Right lobe of liver (tissue), 4 donors: Measurements from ENCODE around the gene PLXNA2.

Source experiments
- POLR2A ChIP-seq: fragments of 450-650 bp; IDR thresholded peaks from one replicate; pipeline ENCODE4 v1.6.1; 2017; ENCODE audit warnings: antibody characterized with exemption, mild to moderate bottlenecking
- TF ChIP-seq, protein P1 (sequence below), 4 donors: fragments of 200-600 bp in 3 of 4; fragments of 450-650 bp in 1 of 4; IDR thresholded peaks; one replicate each; pipeline versions ENCODE4 v1.5.1 to v1.8.0; 2016 to 2022; ENCODE audit warnings: antibody characterized with exemption in 4 of 4, mild to moderate bottlenecking in 2 of 4
- donor health status: DM: no; HTN: no; CAD: no.
- donor health status: DM: no; HTN: no; CAD: no.
- donor health status: DM: no; HTN: yes; CAD: no.

DNA sequence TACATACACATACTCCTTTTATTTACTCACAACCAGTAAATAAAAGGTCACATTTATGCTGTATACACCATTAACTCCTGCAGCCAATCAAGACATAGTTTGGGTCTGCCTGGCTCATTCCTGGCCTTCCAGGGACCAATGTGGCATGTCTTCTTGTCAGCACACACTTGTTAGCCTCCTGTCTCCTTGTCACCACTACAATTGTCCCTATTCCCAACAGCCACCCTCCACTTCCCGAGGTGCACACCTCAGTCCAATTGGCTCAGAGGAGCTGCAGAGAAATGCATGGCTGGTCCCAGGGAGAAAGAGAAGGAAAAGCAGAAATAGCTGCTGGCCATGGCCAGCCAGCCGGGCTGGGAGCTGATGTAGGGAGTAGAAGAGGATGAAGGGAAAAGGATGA, 116.9 kb downstream of the PLXNA2 start:
- TF ChIP-seq, protein P1, sequence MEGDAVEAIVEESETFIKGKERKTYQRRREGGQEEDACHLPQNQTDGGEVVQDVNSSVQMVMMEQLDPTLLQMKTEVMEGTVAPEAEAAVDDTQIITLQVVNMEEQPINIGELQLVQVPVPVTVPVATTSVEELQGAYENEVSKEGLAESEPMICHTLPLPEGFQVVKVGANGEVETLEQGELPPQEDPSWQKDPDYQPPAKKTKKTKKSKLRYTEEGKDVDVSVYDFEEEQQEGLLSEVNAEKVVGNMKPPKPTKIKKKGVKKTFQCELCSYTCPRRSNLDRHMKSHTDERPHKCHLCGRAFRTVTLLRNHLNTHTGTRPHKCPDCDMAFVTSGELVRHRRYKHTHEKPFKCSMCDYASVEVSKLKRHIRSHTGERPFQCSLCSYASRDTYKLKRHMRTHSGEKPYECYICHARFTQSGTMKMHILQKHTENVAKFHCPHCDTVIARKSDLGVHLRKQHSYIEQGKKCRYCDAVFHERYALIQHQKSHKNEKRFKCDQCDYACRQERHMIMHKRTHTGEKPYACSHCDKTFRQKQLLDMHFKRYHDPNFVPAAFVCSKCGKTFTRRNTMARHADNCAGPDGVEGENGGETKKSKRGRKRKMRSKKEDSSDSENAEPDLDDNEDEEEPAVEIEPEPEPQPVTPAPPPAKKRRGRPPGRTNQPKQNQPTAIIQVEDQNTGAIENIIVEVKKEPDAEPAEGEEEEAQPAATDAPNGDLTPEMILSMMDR (IDR thresholded peaks at IDR 0.05), result no peak
- no peak for TF ChIP-seq POLR2A
